Posterior vena cava (tissue), 2 donors: ENCODE measurements around the gene GPR161. TPM values are rescaled to one million over a fixed set of nuclear protein-coding genes. Genes with fewer than 3 reads are reported as not detected.
A peak's percentile ranks its signal among the peaks of the same experiment; 100 is the strongest.
"Not testable (repeated sequence)": the region's sequence is repeated elsewhere in the genome, so short reads cannot be mapped to it uniquely, and the experiment has no call there.

Experiments
- DNase-seq: peaks from one replicate; pipeline ENCODE4 v3.0.0-alpha.2; 2020; ENCODE audit warnings: low spot score
- intact Hi-C, 2 donors: fragments of 100-400 bp; cut with DNase I; formaldehyde crosslinking; loops; one replicate each; pipeline versions ENCODE4 v1.14.1 to v1.14.2; 2022 to 2023
- long read RNA-seq, 2 donors: library from polyadenylated mRNA; unstranded; transcript quantifications; one replicate each; pipeline ENCODE4 v2.0.0, GENCODE V29; 2020 to 2021
- total RNA-seq, 2 donors: library from RNA; stranded (reverse); fragmentation: NEBNext Ultra II Directional; extraction: Animal tissue kit (Norgen Biotek cat#: 25700); gene quantifications; one replicate each; pipeline ENCODE4 v1.2.1, GENCODE V29; 2021
- donor health status: DM: yes; HTN: yes; CAD: no.
- donor health status: DM: yes; HTN: yes; CAD: no.

Gene GPR161, protein sequence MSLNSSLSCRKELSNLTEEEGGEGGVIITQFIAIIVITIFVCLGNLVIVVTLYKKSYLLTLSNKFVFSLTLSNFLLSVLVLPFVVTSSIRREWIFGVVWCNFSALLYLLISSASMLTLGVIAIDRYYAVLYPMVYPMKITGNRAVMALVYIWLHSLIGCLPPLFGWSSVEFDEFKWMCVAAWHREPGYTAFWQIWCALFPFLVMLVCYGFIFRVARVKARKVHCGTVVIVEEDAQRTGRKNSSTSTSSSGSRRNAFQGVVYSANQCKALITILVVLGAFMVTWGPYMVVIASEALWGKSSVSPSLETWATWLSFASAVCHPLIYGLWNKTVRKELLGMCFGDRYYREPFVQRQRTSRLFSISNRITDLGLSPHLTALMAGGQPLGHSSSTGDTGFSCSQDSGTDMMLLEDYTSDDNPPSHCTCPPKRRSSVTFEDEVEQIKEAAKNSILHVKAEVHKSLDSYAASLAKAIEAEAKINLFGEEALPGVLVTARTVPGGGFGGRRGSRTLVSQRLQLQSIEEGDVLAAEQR
- 10 to 100 TPM; 12.9 to 17.7 TPM for total RNA-seq
- long read RNA-seq, donor 1, full-length matches to known transcripts: 1 of 15 reads
- long read RNA-seq, donor 1, partial matches to known transcripts: 2 of 15 reads
- long read RNA-seq, donor 1, other reads (novel, unspliced or antisense): 12 of 15 reads
- long read RNA-seq, donor 2, full-length matches to known transcripts: 9 of 45 reads
- long read RNA-seq, donor 2, partial matches to known transcripts: 18 of 45 reads
- long read RNA-seq, donor 2, other reads (novel, unspliced or antisense): 18 of 45 reads

DNA sequence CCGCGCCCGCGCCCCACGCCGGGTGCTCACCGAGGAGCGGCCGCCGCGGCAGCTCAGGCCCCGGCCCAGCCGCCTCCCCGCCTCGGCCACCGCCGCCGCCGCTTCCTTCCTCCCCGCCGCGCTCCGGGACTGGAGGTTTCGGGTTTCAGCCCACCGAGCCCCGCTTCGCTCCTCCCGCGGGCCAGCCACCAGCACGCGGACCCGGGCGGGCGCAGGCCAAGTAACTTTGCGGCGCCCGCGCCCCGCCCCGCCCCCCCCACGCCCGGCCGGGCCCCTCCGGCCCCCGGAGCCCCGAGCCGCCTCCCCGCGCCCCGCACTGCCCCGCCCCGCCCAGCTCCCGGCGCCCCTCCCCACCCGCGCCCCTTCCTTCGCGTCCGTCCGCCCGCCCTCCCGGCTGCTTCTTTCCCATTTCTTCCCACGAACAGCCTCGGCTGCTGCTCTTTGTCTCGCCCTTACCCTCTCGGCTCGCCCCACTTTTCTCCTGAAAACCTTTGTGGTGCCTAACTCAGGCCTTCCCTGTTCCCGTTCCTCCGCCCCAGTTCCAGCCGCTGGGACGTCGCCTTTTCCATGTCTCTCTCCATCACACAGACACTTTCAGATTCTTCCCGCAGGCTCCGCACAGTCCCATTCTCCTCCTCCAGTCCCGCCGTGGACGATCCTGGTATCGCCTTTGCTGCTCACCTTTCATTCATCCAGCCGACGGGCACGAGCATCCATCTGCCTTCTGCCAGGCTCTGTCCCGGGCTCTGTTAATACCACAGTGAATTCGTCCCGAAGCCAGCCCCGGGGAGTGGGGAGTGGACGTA is at the start of gene GPR161:
GPR161 (minus strand) TSS at position 222 of the 806 bp plus-strand sequence. CDS start 32,080 bp downstream, outside the sequence.
- intact Hi-C loops: no loop called here
- DNase-seq: peak; percentile 82

DNA sequence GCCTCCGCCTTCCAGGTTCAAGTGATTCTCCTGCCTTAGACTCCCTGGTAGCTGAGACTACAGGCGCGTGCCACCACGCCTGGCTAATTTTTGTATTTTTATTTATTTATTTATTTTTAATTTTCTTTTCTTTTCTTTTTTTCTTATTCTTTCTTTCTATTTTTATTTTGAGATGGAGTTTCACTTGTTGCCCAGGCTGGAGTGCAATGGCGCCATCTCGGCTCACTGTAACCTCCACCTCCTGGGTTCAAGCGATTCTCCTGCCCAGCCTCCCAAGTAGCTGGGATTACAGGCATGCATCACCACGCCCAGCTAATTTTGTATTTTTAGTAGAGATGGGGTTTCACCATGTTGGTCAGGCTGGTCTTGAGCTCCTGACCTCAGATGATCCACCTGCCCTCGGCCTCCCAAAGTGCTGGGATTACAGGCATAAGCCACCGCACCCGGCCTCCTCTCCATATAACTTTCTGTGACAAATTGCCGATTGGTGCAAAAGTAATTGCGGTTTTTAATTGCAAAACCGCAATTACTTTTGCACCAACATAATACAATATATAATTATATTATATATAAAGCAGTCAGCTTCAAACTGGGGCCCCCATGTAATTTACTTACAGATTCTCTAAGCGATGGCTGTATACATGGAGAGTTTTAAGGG is 44.5 kb upstream of the GPR161 start:
- intact Hi-C loops, DNase-seq: not testable (repeated sequence)

DNA sequence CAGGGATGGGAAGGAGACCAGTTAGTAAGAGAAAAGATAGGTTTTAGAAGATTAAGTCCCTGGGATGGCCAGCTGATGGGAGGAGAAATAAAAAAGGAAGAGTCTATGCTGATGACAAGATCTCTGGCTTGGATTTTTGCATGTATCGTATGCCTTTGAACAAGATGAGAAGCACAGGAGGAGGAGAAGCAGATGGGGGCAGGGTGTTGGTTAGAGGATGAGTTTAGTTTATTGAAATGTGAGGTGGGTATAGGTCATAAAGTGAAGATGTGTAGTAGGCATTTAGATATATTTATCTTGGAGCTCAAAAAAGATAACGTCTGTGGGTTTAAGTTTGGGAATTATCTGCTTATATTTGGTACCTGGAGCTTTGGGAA is 43.4 kb upstream of the GPR161 start:
- no peak for DNase-seq
- intact Hi-C loops: no loop called here

GRCh38 chr1:168179438-168180147 is 42.9 kb upstream of the GPR161 start:
- intact Hi-C loops: no loop called here

GRCh38 chr1:168178638-168179437 is 42.1 kb upstream of the GPR161 start, which contains the start of gene TIPRL:
Gene TIPRL (plus strand): TSS chr1:168178962. CDS start chr1:168179078, 116 bp downstream.
- intact Hi-C loops: no loop called here
- DNase-seq: peak; percentile 99

More at GRCh38 chr1:168179438-168180147, 42.9 kb upstream of the GPR161 start:
- no peak for DNase-seq

- DNase-seq: no peak
- intact Hi-C loops: no loop called here
Observed at GRCh38 chr1:168178227-168178637, 41.5 kb upstream of the GPR161 start.

GRCh38 chr1:168172250-168172915 is 35.7 kb upstream of the GPR161 start:
- intact Hi-C loops: no loop called here
- DNase-seq: no peak

GRCh38 chr1:168170564-168171508 is 34.1 kb upstream of the GPR161 start:
- intact Hi-C loops: no loop called here
- DNase-seq: no peak

DNA sequence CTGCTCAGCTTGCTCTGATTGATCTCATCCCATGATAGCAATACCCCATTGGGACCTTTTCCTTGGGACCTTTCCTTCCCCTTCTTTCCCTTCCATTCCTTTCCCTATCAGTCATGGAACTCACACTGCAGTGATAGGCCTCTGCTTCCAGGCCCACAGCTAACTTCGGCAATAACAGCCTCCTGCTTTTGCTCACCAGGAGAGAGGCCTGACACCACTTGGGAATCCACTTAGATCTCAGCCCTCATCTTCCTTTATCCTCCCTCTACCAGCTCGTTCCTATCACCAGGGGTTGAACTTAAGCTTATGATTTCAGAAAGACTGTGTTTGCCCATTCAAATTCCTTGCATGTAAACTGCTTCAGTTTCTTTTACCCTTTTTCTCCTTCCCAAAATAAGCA is 31.1 kb upstream of the GPR161 start:
- no peak for DNase-seq
- intact Hi-C loops: no loop called here

DNA sequence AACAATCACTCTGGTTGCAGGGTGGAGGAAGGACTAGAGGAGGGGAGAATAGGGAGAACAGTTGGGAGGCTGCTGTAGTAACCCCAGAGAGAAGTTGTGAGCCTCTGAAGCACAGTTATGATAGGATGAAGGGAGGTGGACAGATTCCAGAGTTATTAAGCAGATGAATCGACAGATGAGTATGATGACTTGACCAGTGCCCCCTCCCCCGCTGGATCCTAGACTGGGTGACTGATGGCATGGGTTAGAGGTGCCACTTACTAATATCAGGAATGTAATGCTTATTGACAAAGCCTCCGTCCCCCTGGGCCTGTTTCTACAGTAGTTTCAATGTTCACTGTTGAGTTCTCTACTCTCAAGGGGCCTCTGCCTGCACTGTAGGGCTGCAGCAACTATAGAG is 28.0 kb upstream of the GPR161 start:
- DNase-seq: no peak
- intact Hi-C loops: no loop called here

DNA sequence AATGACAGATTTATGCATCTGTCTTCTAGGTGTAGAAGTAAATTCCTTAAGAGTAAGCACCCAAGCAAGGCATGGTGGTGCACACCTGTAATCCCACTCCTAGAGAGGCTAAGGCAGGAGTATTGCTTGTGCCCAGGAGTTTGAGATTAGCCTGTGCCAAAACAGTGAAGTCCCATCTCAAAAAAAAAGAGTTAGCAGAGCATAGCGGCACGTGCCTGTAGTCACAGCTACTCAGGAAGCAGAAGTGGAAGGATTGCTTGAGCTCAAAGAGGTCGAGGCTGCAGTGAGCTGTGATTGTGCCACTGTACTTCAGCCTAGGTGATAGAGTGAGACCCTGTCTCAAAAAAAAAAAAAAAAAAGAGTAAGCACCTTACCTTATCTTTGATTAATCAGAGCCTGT is 26.9 kb upstream of the GPR161 start:
- no peak for DNase-seq
- intact Hi-C loops: no loop called here

GRCh38 chr1:168161459-168161858 is 24.7 kb upstream of the GPR161 start:
- intact Hi-C loops: no loop called here
- no peak for DNase-seq

- intact Hi-C loops: no loop called here
- DNase-seq: no peak
Observed at GRCh38 chr1:168159979-168160378, 23.2 kb upstream of the GPR161 start.

DNA sequence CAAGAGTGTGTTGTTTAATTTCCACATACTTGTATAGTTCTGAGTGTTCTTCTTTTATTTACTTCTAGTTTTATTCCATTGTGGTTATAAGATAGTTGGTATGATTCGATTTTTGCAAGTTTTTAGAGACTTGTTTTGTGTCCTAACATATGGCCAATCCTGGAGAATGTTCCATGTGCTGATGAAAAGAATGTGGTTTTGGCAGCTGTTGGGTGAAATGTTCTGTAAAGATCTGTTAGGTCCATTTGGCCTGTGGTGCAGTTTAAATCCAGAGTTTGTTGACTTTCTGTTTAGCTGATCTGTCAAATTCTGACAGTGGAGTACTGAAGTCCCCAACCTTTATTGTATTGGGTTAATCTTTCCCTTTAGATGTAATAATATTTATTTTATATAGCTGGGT is 22.5 kb upstream of the GPR161 start:
- no peak for DNase-seq
- intact Hi-C loops: no loop called here

GRCh38 chr1:168157638-168158037 is 20.9 kb upstream of the GPR161 start:
- intact Hi-C loops: no loop called here
- DNase-seq: no peak

DNA sequence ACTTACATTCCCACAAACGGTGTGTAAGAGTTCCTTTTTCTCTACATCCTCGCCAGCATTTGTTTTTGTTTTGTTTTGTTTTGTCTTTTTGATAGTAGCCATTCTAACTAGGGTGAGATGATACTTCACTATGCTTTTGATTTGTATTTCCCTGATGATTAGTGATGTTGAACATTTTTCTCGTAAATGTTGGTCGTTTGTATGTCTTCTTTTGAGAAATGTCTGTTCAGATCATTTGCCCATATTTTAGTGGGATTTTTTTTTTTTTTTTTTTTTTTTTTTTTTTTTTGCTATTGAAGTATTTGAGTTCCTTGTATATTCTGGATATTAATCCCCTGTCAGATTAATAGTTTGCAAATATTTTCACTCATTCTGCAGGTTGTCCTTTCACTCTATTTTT is 19.2 kb upstream of the GPR161 start:
- no peak for DNase-seq
- intact Hi-C loops: no loop called here
